ENCODE measurements around the gene SGMS1.

Gene SGMS1

DNA sequence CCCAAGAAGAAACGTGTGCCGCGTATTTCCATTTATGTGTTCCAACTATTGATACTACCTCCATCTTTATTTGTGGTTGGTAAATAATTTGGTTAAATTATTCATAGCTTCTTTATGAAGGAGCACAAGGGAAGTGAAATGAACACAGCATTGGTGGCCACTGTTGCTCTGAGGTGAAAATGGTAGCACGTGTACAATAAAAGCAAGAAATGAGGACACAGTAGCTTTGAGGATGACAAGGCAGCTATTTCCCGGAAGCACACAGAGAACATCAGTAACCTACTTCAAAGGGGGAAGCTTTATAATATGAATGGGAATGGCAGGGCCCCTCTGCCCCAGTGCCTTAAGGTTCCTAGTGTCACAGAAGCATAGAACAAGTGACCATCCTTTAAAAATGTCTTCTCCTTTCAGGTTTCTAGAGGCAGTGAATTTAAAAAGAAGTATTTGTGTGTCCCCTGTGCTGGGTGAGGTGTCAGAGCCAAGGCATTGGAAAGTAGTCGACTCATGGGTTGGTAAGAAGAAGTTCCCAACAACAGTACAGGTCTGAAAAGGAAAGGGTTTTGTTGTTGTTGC, 78.8 kb downstream of the SGMS1 start:
- H2AK5ac ChIP-seq (ENCODE audit: low read length, severe bottlenecking) = no peak overlapping the region
- no peak overlapping the region for H3K4me3 ChIP-seq (ENCODE audit: insufficient read depth in 1 of 2, low read depth in 1 of 2, low read length in 2 of 2)
- H3K4me2 ChIP-seq (ENCODE audit: low read length, poor library complexity, severe bottlenecking) = no peak overlapping the region
- no peaks in the 10 kb centered on the region for H3K36me3 ChIP-seq (ENCODE audit: control insufficient read depth in 1 of 2, insufficient read depth in 2 of 2, low read depth in 1 of 2, low read length in 2 of 2)
- no peak overlapping the region for H3K4ac ChIP-seq (ENCODE audit: low read depth in 1 of 2, low read length in 2 of 2)
- H3K9ac ChIP-seq (ENCODE audit: low read length) = no peak overlapping the region
- WGBS = 86% methylated on average over 4 of the region's 6 CpGs
- no peak overlapping the region for H2BK12ac ChIP-seq (ENCODE audit: low read length in 2 of 2)
- DNase-seq = no peak
- peaks cover 15% of the 10 kb centered on the region for H3K79me1 ChIP-seq (replicated peaks; ENCODE audit: low read length, poor library complexity, severe bottlenecking)
- no peak overlapping the region for H4K91ac ChIP-seq (ENCODE audit: low read length)
- peaks cover 2% of the 10 kb centered on the region for H3K4me1 ChIP-seq (ENCODE audit: control insufficient read depth, insufficient read depth, low read depth, low read length)
- H2BK120ac ChIP-seq (ENCODE audit: low read depth, low read length) = no peak overlapping the region
- H3K18ac ChIP-seq (ENCODE audit: low read depth in 1 of 2, low read length in 2 of 2) = no peak overlapping the region
- no peak overlapping the region for H2BK5ac ChIP-seq (ENCODE audit: low read depth, low read length, poor library complexity, severe bottlenecking)
- H3K27ac ChIP-seq (ENCODE audit: low read length, poor library complexity, severe bottlenecking) = no peak overlapping the region
- no peak overlapping the region for H3K14ac ChIP-seq (ENCODE audit: low read length in 2 of 2)
- no peak overlapping the region for H2AFZ ChIP-seq (ENCODE audit: low read depth, low read length)
- no peaks in the 10 kb centered on the region for H3K27me3 ChIP-seq (ENCODE audit: control insufficient read depth in 1 of 2, insufficient read depth in 1 of 2, low read length in 2 of 2)
- no peak overlapping the region for H3K23ac ChIP-seq (ENCODE audit: low read length in 2 of 2)
- H4K8ac ChIP-seq (ENCODE audit: low read length) = no peak overlapping the region
- no peaks in the 10 kb centered on the region for H3K9me3 ChIP-seq (ENCODE audit: control insufficient read depth, low read length)
- H2BK15ac ChIP-seq (ENCODE audit: low read depth, poor library complexity, severe bottlenecking) = no peak overlapping the region

DNA sequence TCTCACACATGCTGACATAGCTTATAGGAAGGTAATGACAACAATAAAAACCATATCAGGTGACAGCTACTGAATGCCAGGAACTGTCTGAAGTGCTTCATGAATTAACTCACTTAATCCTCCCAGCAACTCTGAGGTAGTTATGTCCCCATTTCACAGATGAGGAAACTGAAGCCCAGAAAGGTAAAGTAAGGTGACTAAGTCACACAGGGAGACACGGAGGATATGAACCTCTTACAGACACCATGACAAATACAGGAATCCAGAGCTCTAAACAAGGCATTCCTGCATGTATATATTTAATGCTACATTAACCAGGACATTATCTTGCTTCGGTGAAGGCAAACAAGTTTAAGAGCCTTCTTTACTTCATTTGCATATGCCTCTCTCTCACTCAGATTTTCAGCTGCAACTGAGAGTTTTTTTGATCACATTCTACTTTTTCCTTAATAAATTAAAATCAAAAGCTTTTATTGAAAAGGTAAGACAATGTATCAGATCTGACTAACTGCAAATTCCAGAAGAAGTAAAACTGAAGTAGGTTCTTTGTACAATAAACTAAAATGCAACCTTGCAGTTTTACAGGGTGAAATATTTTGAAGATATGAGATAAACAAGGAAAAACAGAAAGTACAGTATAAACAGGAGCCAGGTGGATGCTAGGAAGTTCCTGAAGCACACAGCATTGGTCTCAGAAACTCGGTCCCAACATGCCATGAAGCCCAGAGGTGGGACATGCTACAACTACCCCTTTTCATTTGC, 79.5 kb downstream of the SGMS1 start:
- Histone ChIP-seq H4K91ac (ENCODE audit: low read length) (no peak overlapping the region), H2AFZ (ENCODE audit: low read depth, low read length) (no peak overlapping the region)

DNA sequence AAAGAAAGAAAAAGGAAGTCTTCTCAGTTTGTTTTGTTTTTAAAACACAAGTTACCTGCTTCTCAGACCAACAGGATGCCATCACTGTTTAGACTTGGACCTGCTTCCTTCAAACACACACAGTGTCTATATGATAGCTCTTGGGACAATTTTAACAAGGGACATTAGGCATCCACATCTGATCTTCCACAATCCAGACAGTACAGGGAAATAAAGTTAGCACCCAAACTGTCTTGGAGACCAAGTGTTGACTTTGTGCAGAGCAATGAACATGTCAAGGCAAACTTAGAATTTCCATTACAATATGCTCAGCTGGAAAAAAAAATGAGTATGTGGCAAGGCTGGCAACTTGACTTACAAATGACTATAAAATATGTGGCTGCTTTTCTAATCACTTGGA, 80.9 kb downstream of the SGMS1 start:
- peaks cover 2% of the 10 kb centered on the region for H3K4me1 ChIP-seq (ENCODE audit: control insufficient read depth, insufficient read depth, low read depth, low read length)
- no peak overlapping the region for H2BK120ac ChIP-seq (ENCODE audit: low read depth, low read length)
- H3K9ac ChIP-seq (ENCODE audit: low read length) = no peak overlapping the region
- H3K4me3 ChIP-seq (ENCODE audit: insufficient read depth in 1 of 2, low read depth in 1 of 2, low read length in 2 of 2) = no peak overlapping the region
- H3K9me3 ChIP-seq (ENCODE audit: control insufficient read depth, low read length) = no peaks in the 10 kb centered on the region
- H3K4me2 ChIP-seq (ENCODE audit: low read length, poor library complexity, severe bottlenecking) = no peak overlapping the region
- no peak overlapping the region for H3K27ac ChIP-seq (ENCODE audit: low read length, poor library complexity, severe bottlenecking)
- no peak overlapping the region for H3K14ac ChIP-seq (ENCODE audit: low read length in 2 of 2)
- H2BK15ac ChIP-seq (ENCODE audit: low read depth, poor library complexity, severe bottlenecking) = no peak overlapping the region
- H3K23ac ChIP-seq (ENCODE audit: low read length in 2 of 2) = no peak overlapping the region
- H3K27me3 ChIP-seq (ENCODE audit: control insufficient read depth in 1 of 2, insufficient read depth in 1 of 2, low read length in 2 of 2) = no peaks in the 10 kb centered on the region
- H4K91ac ChIP-seq (ENCODE audit: low read length) = no peak overlapping the region
- H2AFZ ChIP-seq (ENCODE audit: low read depth, low read length) = no peak overlapping the region
- H3K79me1 ChIP-seq (replicated peaks; ENCODE audit: low read length, poor library complexity, severe bottlenecking) = peaks cover 19% of the 10 kb centered on the region
- H4K8ac ChIP-seq (ENCODE audit: low read length) = no peak overlapping the region
- no peak overlapping the region for H3K18ac ChIP-seq (ENCODE audit: low read depth in 1 of 2, low read length in 2 of 2)
- no peak for DNase-seq
- no peaks in the 10 kb centered on the region for H3K36me3 ChIP-seq (ENCODE audit: control insufficient read depth in 1 of 2, insufficient read depth in 2 of 2, low read depth in 1 of 2, low read length in 2 of 2)
- no peak overlapping the region for H2BK5ac ChIP-seq (ENCODE audit: low read depth, low read length, poor library complexity, severe bottlenecking)
- no peak overlapping the region for H2AK5ac ChIP-seq (ENCODE audit: low read length, severe bottlenecking)
- no peak overlapping the region for H2BK12ac ChIP-seq (ENCODE audit: low read length in 2 of 2)
- no peak overlapping the region for H3K4ac ChIP-seq (ENCODE audit: low read depth in 1 of 2, low read length in 2 of 2)

More for the DNA sequence above, 79.5 kb downstream of the SGMS1 start:
- H3K27me3 ChIP-seq (ENCODE audit: control insufficient read depth in 1 of 2, insufficient read depth in 1 of 2, low read length in 2 of 2) = no peaks in the 10 kb centered on the region
- H2BK15ac ChIP-seq (ENCODE audit: low read depth, poor library complexity, severe bottlenecking) = no peak overlapping the region
- H3K9ac ChIP-seq (ENCODE audit: low read length) = no peak overlapping the region
- H3K23ac ChIP-seq (ENCODE audit: low read length in 2 of 2) = no peak overlapping the region
- no peak overlapping the region for H3K14ac ChIP-seq (ENCODE audit: low read length in 2 of 2)
- 87% methylated on average over 3 of the region's 3 CpGs for WGBS
- H3K4me3 ChIP-seq (ENCODE audit: insufficient read depth in 1 of 2, low read depth in 1 of 2, low read length in 2 of 2) = no peak overlapping the region
- H4K8ac ChIP-seq (ENCODE audit: low read length) = no peak overlapping the region
- no peak overlapping the region for H2BK12ac ChIP-seq (ENCODE audit: low read length in 2 of 2)
- no peak overlapping the region for H3K18ac ChIP-seq (ENCODE audit: low read depth in 1 of 2, low read length in 2 of 2)
- H2BK120ac ChIP-seq (ENCODE audit: low read depth, low read length) = no peak overlapping the region
- no peak overlapping the region for H2AK5ac ChIP-seq (ENCODE audit: low read length, severe bottlenecking)
- H3K9me3 ChIP-seq (ENCODE audit: control insufficient read depth, low read length) = no peaks in the 10 kb centered on the region
- no peaks in the 10 kb centered on the region for H3K36me3 ChIP-seq (ENCODE audit: control insufficient read depth in 1 of 2, insufficient read depth in 2 of 2, low read depth in 1 of 2, low read length in 2 of 2)
- no peak overlapping the region for H3K4ac ChIP-seq (ENCODE audit: low read depth in 1 of 2, low read length in 2 of 2)
- H3K4me1 ChIP-seq (ENCODE audit: control insufficient read depth, insufficient read depth, low read depth, low read length) = peaks cover 2% of the 10 kb centered on the region
- no peak overlapping the region for H2BK5ac ChIP-seq (ENCODE audit: low read depth, low read length, poor library complexity, severe bottlenecking)
- no peak overlapping the region for H3K27ac ChIP-seq (ENCODE audit: low read length, poor library complexity, severe bottlenecking)
- no peak for DNase-seq
- H3K4me2 ChIP-seq (ENCODE audit: low read length, poor library complexity, severe bottlenecking) = no peak overlapping the region
- H3K79me1 ChIP-seq (replicated peaks; ENCODE audit: low read length, poor library complexity, severe bottlenecking) = peaks cover 14% of the 10 kb centered on the region

GRCh38 chr10:50541921-50542320, 81.8 kb downstream of the SGMS1 start:
- Histone ChIP-seq H2AFZ (ENCODE audit: low read depth, low read length) (no peak overlapping the region), H3K9ac (ENCODE audit: low read length) (no peak overlapping the region), H3K27ac (ENCODE audit: low read length, poor library complexity, severe bottlenecking) (no peak overlapping the region), H2BK5ac (ENCODE audit: low read depth, low read length, poor library complexity, severe bottlenecking) (no peak overlapping the region), H3K27me3 (ENCODE audit: control insufficient read depth in 1 of 2, insufficient read depth in 1 of 2, low read length in 2 of 2) (no peaks in the 10 kb centered on the region), H3K79me1 (replicated peaks; ENCODE audit: low read length, poor library complexity, severe bottlenecking) (peaks cover 20% of the 10 kb centered on the region), H3K4ac (ENCODE audit: low read depth in 1 of 2, low read length in 2 of 2) (no peak overlapping the region), H3K4me1 (ENCODE audit: control insufficient read depth, insufficient read depth, low read depth, low read length) (peaks cover 2% of the 10 kb centered on the region), H3K14ac (ENCODE audit: low read length in 2 of 2) (no peak overlapping the region), H4K91ac (ENCODE audit: low read length) (no peak overlapping the region), H3K18ac (ENCODE audit: low read depth in 1 of 2, low read length in 2 of 2) (no peak overlapping the region), H3K36me3 (ENCODE audit: control insufficient read depth in 1 of 2, insufficient read depth in 2 of 2, low read depth in 1 of 2, low read length in 2 of 2) (no peaks in the 10 kb centered on the region), H3K4me2 (ENCODE audit: low read length, poor library complexity, severe bottlenecking) (no peak overlapping the region), H2AK5ac (ENCODE audit: low read length, severe bottlenecking) (no peak overlapping the region), H4K8ac (ENCODE audit: low read length) (no peak overlapping the region), H2BK15ac (ENCODE audit: low read depth, poor library complexity, severe bottlenecking) (no peak overlapping the region), H3K4me3 (ENCODE audit: insufficient read depth in 1 of 2, low read depth in 1 of 2, low read length in 2 of 2) (no peak overlapping the region), H3K23ac (ENCODE audit: low read length in 2 of 2) (no peak overlapping the region), H2BK12ac (ENCODE audit: low read length in 2 of 2) (no peak overlapping the region), H3K9me3 (ENCODE audit: control insufficient read depth, low read length) (no peaks in the 10 kb centered on the region), H2BK120ac (ENCODE audit: low read depth, low read length) (no peak overlapping the region)
- DNase-seq = no peak
- 97% methylated on average over 3 of the region's 4 CpGs for WGBS
